SK-N-SH (cell line): Measurements from ENCODE around the gene ZBTB16. TPM values are rescaled to one million over a fixed set of nuclear protein-coding genes. Genes with fewer than 3 reads are reported as not detected.

ENCODE experiments used
- CTCF ChIA-PET: fragments of 300-600, 350-600 bp; formaldehyde crosslinking; extraction: SDS; loops from one replicate; lab custom pipeline; 2021; lab: Yijun Ruan, JAX
- POLR2A ChIA-PET: fragments of 350-600 bp; sonication (Branson Sonifier 250); formaldehyde crosslinking; extraction: SDS; loops from one replicate; lab custom pipeline; 2020; ENCODE audit warnings: antibody characterized with exemption, inconsistent platforms; lab: Yijun Ruan, JAX
- DNase-seq: peaks from one replicate; pipeline ENCODE4 v3.0.0; 2012
- H2AFZ ChIP-seq: fragments of 200-600 bp; sonication (generic); 2 replicates; pipeline ENCODE4 v1.8.1; 2016; ENCODE audit warnings: antibody characterized with exemption, mild to moderate bottlenecking, low read depth
- H3F3A ChIP-seq: fragments of 200-600 bp; sonication (generic); replicated peaks from 2 replicates; pipeline ENCODE3; 2016; ENCODE audit warnings: antibody characterized with exemption, mild to moderate bottlenecking; ENCODE audit not compliant: insufficient read depth
- H3K27ac ChIP-seq, 2 experiments: fragments of 200-500 bp in 1 of 2; fragments of 200-600 bp in 1 of 2; sonication (Bioruptor generic) in 1 of 2; sonication (generic), shearing (Covaris generic) in 1 of 2; 2 replicates each; pipeline versions ENCODE4 v1.5.1 to v1.6.1; 2014 to 2016; ENCODE audit warnings: low read depth in 2 of 2, inconsistent platforms in 1 of 2, low read length in 1 of 2, mild to moderate bottlenecking in 1 of 2, mixed read lengths in 1 of 2
- H3K27me3 ChIP-seq: fragments of 200-600 bp; sonication (generic), shearing (Covaris generic); 2 replicates; pipeline ENCODE4 v1.6.1; 2016; ENCODE audit warnings: mixed run types; ENCODE audit not compliant: insufficient read depth
- H3K36me3 ChIP-seq, 2 experiments: fragments of 200-500 bp in 1 of 2; fragments of 200-600 bp in 1 of 2; sonication (Bioruptor generic) in 1 of 2; sonication (generic) in 1 of 2; replicated peaks in 1 of 2; 2 replicates each; pipeline versions ENCODE3 to v1.5.1; 2014 to 2016; ENCODE audit warnings: low read length in 1 of 2, mild to moderate bottlenecking in 1 of 2; ENCODE audit not compliant: insufficient read depth in 2 of 2, control insufficient read depth in 1 of 2
- H3K4me1 ChIP-seq, 2 experiments: fragments of 200-500 bp in 1 of 2; fragments of 200-600 bp in 1 of 2; sonication (Bioruptor generic) in 1 of 2; sonication (generic), shearing (Covaris generic) in 1 of 2; 2 replicates each; pipeline versions ENCODE4 v1.5.1 to v1.6.1; 2014 to 2016; ENCODE audit warnings: low read depth in 1 of 2, low read length in 1 of 2, mixed run types in 1 of 2; ENCODE audit not compliant: insufficient read depth in 2 of 2, control insufficient read depth in 1 of 2
- H3K4me2 ChIP-seq: fragments of 200-600 bp; sonication (generic), shearing (Covaris generic); 2 replicates; pipeline ENCODE4 v1.6.1; 2017; ENCODE audit warnings: mixed run types
- H3K4me3 ChIP-seq, 2 experiments: fragments of 200-500 bp in 1 of 2; fragments of 200-600 bp in 1 of 2; sonication (Bioruptor generic) in 1 of 2; sonication (generic), shearing (Covaris generic) in 1 of 2; 2 replicates each; pipeline versions ENCODE4 v1.5.1 to v1.8.1; 2014 to 2016; ENCODE audit warnings: low read depth in 2 of 2, inconsistent platforms in 1 of 2, low read length in 1 of 2, mild to moderate bottlenecking in 1 of 2, mixed read lengths in 1 of 2, moderate library complexity in 1 of 2
- H3K79me2 ChIP-seq: fragments of 200-600 bp; sonication (generic); 2 replicates; pipeline ENCODE4 v1.8.1; 2017; ENCODE audit warnings: mild to moderate bottlenecking; ENCODE audit not compliant: insufficient read depth
- H3K9ac ChIP-seq: fragments of 200-600 bp; sonication (generic); 2 replicates; pipeline ENCODE4 v1.6.1; 2017; ENCODE audit warnings: mixed run types
- H3K9me2 ChIP-seq: fragments of 200-600 bp; sonication (generic); 2 replicates; pipeline ENCODE4 v1.6.1; 2017; ENCODE audit warnings: mixed run types
- H3K9me3 ChIP-seq: fragments of 200-600 bp; sonication (generic); 2 replicates; pipeline ENCODE4 v1.6.1; 2017; ENCODE audit warnings: mixed run types, mild to moderate bottlenecking, moderate library complexity
- H4K20me1 ChIP-seq: fragments of 200-600 bp; sonication (generic); 2 replicates; pipeline ENCODE4 v1.6.1; 2017; ENCODE audit warnings: mild to moderate bottlenecking, mixed run types; ENCODE audit not compliant: insufficient read depth
- EP300 ChIP-seq, 2 experiments: IDR thresholded peaks; 2 replicates each; pipeline versions ENCODE4 v1.4.0 to v1.6.1; 2012; ENCODE audit warnings: borderline replicate concordance in 1 of 2, low read depth in 1 of 2, low read length in 1 of 2
- FOSL2 ChIP-seq: IDR thresholded peaks from 2 replicates; pipeline ENCODE4 v1.4.0; 2012; ENCODE audit warnings: low read depth, mild to moderate bottlenecking, moderate library complexity, borderline replicate concordance
- FOXJ3 ChIP-seq: sonication (generic); formaldehyde crosslinking; IDR thresholded peaks from 2 replicates; pipeline ENCODE4 v1.5.1; 2020; ENCODE audit warnings: mild to moderate bottlenecking, missing genetic modification reagents
- FOXM1 ChIP-seq: IDR thresholded peaks from 2 replicates; pipeline ENCODE4 v1.4.0; 2012; ENCODE audit warnings: low read depth, mild to moderate bottlenecking
- GATA2 ChIP-seq: sonication (generic); formaldehyde crosslinking; IDR thresholded peaks from 2 replicates; pipeline ENCODE4 v1.5.0; 2020; ENCODE audit warnings: mild to moderate bottlenecking, missing genetic modification reagents
- MXI1 ChIP-seq: IDR thresholded peaks from 2 replicates; pipeline ENCODE4 v1.6.1; 2012; ENCODE audit warnings: mild to moderate bottlenecking, low read depth, low read length, improper control_type of control experiment
- NFIC ChIP-seq: IDR thresholded peaks from 2 replicates; pipeline ENCODE4 v1.4.0; 2012; ENCODE audit warnings: borderline replicate concordance
- POLR2AphosphoS5 ChIP-seq: IDR thresholded peaks from 2 replicates; pipeline ENCODE4 v1.6.1; 2012; ENCODE audit warnings: low read depth, low read length
- RAD21 ChIP-seq: IDR thresholded peaks from 2 replicates; pipeline ENCODE4 v1.6.1; 2012; ENCODE audit warnings: mild to moderate bottlenecking, low read length
- SMC3 ChIP-seq: IDR thresholded peaks from 2 replicates; pipeline ENCODE4 v1.6.1; 2012; ENCODE audit warnings: low read depth, low read length, improper control_type of control experiment
- TCF12 ChIP-seq: IDR thresholded peaks from 2 replicates; pipeline ENCODE4 v1.4.0; 2012
- WGBS: methylation state at CpG from one replicate; pipeline ENCODE4 v1.1.6; 2017; ENCODE audit warnings: low lambda C conversion rate; 5-methylcytosine and 5-hydroxymethylcytosine counted together
- polyA plus RNA-seq, 3 experiments: library from polyadenylated mRNA; depleted of rRNA; stranded (reverse); fragments of >200 nt; gene quantifications; 2 replicates each; pipeline ENCODE4 v1.2.3, GENCODE V29; 2012
- TF ChIP-seq, protein P1 (sequence below): IDR thresholded peaks from 2 replicates; pipeline ENCODE4 v1.4.0; 2012; ENCODE audit warnings: low read depth, borderline replicate concordance
- TF ChIP-seq, protein P2 (sequence below): IDR thresholded peaks from 2 replicates; pipeline ENCODE4 v1.4.0; 2012; ENCODE audit warnings: low read depth, borderline replicate concordance
- TF ChIP-seq, protein P3 (sequence below): fragments of 200-600 bp; sonication (generic); IDR thresholded peaks from 2 replicates; pipeline ENCODE4 v1.6.1; 2017; ENCODE audit warnings: antibody characterized with exemption, mild to moderate bottlenecking, moderate library complexity
- TF ChIP-seq, protein P4 (sequence below): fragments of 150-350 bp; IDR thresholded peaks from 2 replicates; pipeline ENCODE4 v1.6.1; 2016; ENCODE audit warnings: mild to moderate bottlenecking, low read depth, low read length

ZBTB16 gene
- polyA plus RNA-seq, 1 of the 3 experiments (the other 2 are of a cell fraction), result not detected

DNA sequence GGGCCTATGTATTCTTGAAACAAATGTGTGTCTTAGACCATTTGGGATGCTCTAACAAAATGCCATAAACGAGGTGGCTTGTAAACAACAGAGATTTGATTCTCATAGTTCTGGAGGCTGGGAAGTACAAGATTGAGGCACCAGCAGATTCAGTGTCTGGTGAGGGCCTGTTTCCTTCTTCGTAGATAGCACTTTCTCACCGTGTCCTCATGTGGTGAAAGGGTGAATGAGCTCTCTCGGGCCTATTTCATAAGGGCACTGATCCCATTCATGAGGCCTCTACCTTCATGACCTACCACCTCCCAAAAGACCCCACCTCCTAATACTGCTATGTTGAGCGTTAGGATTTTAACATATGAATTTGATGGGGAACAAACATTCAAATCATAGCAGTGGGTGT, 230.3 kb downstream of the ZBTB16 start:
- ChIA-PET POLR2A (no interaction called here), CTCF (interaction anchor here (1.2 to 3.5 kb wide), 5 partner anchors 9 to 28 kb away, joined by 3 to 15 read pairs (median 5); no protein-coding TSS in a partner anchor)
- H3K4me2 ChIP-seq, result no peak overlapping the region
- H3K9me2 ChIP-seq, result no peaks in the 10 kb centered on the region
- peaks cover 20% of the 10 kb centered on the region for H3F3A ChIP-seq
- WGBS, result 93% methylated on average over 5 of the region's 5 CpGs
- no peaks in the 10 kb centered on the region for H3K36me3 ChIP-seq
- TF ChIP-seq NFIC (no peak), FOXJ3 (CRISPR knock-in tag) (no peak), EP300 (IDR thresholded peaks at IDR 0.05; ENCODE audit: borderline replicate concordance in 1 of 2, low read depth in 1 of 2, low read length in 1 of 2) (no peak), FOSL2 (no peak), FOXM1 (no peak), GATA2 (CRISPR knock-in tag) (no peak), SMC3 (no peak), MXI1 (no peak), RAD21 (no peak), TCF12 (no peak), POLR2AphosphoS5 (no peak)
- TF ChIP-seq, protein P1, sequence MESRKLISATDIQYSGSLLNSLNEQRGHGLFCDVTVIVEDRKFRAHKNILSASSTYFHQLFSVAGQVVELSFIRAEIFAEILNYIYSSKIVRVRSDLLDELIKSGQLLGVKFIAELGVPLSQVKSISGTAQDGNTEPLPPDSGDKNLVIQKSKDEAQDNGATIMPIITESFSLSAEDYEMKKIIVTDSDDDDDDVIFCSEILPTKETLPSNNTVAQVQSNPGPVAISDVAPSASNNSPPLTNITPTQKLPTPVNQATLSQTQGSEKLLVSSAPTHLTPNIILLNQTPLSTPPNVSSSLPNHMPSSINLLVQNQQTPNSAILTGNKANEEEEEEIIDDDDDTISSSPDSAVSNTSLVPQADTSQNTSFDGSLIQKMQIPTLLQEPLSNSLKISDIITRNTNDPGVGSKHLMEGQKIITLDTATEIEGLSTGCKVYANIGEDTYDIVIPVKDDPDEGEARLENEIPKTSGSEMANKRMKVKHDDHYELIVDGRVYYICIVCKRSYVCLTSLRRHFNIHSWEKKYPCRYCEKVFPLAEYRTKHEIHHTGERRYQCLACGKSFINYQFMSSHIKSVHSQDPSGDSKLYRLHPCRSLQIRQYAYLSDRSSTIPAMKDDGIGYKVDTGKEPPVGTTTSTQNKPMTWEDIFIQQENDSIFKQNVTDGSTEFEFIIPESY, result no peak
- TF ChIP-seq, protein P2, sequence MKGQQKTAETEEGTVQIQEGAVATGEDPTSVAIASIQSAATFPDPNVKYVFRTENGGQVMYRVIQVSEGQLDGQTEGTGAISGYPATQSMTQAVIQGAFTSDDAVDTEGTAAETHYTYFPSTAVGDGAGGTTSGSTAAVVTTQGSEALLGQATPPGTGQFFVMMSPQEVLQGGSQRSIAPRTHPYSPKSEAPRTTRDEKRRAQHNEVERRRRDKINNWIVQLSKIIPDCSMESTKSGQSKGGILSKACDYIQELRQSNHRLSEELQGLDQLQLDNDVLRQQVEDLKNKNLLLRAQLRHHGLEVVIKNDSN, result no peak
- TF ChIP-seq, protein P3, sequence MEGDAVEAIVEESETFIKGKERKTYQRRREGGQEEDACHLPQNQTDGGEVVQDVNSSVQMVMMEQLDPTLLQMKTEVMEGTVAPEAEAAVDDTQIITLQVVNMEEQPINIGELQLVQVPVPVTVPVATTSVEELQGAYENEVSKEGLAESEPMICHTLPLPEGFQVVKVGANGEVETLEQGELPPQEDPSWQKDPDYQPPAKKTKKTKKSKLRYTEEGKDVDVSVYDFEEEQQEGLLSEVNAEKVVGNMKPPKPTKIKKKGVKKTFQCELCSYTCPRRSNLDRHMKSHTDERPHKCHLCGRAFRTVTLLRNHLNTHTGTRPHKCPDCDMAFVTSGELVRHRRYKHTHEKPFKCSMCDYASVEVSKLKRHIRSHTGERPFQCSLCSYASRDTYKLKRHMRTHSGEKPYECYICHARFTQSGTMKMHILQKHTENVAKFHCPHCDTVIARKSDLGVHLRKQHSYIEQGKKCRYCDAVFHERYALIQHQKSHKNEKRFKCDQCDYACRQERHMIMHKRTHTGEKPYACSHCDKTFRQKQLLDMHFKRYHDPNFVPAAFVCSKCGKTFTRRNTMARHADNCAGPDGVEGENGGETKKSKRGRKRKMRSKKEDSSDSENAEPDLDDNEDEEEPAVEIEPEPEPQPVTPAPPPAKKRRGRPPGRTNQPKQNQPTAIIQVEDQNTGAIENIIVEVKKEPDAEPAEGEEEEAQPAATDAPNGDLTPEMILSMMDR, result no peak
- TF ChIP-seq, protein P4, sequence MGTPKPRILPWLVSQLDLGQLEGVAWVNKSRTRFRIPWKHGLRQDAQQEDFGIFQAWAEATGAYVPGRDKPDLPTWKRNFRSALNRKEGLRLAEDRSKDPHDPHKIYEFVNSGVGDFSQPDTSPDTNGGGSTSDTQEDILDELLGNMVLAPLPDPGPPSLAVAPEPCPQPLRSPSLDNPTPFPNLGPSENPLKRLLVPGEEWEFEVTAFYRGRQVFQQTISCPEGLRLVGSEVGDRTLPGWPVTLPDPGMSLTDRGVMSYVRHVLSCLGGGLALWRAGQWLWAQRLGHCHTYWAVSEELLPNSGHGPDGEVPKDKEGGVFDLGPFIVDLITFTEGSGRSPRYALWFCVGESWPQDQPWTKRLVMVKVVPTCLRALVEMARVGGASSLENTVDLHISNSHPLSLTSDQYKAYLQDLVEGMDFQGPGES, result no peak
- H3K9ac ChIP-seq, result no peak overlapping the region
- no peaks in the 10 kb centered on the region for H4K20me1 ChIP-seq
- H3K4me3 ChIP-seq, result no peak overlapping the region
- peak overlapping the region; percentile 27; the same call in 1 of the 2 replicates for H2AFZ ChIP-seq
- H3K4me1 ChIP-seq, result peaks cover 2 to 12% of the 10 kb centered on the region in 2 experiments; a peak in 3 of 4 replicates
- no peak for DNase-seq
- H3K27ac ChIP-seq, result peak overlapping the region; percentile 76 to 100; a peak in 3 of 4 replicates
- H3K9me3 ChIP-seq, result no peaks in the 10 kb centered on the region
- H3K27me3 ChIP-seq, result no peaks in the 10 kb centered on the region
- no peaks in the 10 kb centered on the region for H3K79me2 ChIP-seq
